Renal pelvis (tissue), 4 donors: ENCODE measurements around the gene LAPTM5. TPM values are rescaled to one million over a fixed set of nuclear protein-coding genes. Genes with fewer than 3 reads are reported as not detected.

Source experiments
- DNase-seq: peaks from one replicate; pipeline ENCODE4 v3.0.0-alpha.2; 2013
- polyA plus RNA-seq, 3 donors: library from polyadenylated mRNA; unstranded; fragments of 120-200 nt; gene quantifications; one replicate each; pipeline ENCODE4 v1.2.1, GENCODE V29; 2013; ENCODE audit not compliant: insufficient read length in 3 of 3

LAPTM5 gene
- polyA plus RNA-seq, 3 donors: 10.6 to 18.3 (median 12.9) TPM

DNA sequence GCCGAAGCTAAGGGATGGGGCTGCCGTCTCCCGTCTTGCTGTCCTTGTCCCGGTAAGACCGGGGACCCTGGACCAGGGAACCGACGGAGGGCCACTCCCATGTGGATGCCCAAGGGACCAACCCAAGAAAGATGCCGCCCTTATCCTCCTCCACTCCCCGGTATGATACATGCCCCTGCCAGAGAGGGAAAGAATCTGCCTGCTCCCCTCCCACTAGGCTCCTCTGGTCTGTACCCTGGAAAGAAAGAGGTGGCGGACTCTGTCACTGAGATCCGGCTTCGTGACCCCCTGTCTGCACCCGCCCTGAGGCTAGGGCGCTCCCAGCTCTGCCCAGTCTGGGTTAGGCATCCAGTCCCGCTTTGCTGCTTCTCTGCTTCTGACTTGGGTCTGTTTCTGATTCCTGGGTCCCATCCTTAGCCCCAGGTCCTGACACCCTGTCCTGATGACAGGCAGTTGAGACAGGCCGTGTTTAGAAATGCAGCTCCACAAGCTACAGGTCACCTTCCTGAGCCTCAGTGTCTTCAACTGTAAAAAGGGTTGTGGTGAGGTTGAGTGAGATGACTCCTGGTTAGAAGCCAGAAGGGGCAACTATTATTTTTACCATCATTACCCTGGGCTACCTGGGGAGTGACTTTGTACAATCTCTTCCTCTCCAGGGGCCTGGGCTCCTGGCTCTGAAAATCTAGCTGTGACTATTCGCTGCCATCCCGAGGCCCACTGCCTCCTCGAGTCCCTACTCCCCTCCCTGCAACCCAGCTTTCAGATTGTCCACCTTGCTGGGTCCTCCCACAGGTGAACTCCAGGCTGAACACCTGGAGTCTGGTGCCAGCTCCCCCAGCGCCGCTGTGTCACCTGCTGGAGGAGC is 37.9 kb downstream of the LAPTM5 start:
- DNase-seq: no peak

DNA sequence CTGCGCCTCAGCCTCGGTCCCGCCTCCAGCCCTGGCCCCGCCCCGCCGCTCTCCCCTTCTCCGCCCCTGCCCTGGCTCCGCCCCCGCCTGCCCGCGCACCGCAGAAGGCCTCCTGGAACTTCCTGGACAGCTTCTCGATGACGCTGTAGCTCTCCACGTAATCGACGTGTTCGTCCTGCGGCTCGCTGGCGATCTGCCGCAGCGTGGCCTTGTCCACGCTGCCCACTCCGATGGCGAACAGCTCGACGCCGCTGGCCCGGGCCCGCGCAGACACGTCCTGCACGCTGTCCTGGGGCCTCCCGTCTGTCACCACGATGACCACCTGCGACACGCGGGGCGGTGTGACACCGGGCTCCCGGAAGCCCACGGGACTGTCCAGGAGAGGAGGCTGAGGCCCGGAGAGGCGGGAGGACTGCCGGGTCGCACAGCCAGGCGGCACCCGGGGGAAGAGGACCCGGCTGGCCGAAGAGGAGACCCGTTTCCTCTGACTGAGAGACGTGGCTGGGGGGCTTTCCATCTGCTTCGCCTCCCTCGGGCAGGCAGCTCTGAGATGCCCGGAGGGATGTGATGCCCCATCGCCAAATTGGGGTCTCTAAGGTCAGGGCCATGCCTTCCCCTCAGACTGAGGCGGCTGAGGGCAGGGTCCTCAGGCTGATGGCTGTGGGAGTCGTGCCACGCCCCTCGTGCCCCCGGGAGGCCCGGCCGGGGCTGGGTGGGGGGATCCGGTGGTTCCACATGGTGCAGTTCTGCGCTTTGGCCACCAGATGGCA is 38.8 kb downstream of the LAPTM5 start:
- peak; percentile 94 for DNase-seq

DNA sequence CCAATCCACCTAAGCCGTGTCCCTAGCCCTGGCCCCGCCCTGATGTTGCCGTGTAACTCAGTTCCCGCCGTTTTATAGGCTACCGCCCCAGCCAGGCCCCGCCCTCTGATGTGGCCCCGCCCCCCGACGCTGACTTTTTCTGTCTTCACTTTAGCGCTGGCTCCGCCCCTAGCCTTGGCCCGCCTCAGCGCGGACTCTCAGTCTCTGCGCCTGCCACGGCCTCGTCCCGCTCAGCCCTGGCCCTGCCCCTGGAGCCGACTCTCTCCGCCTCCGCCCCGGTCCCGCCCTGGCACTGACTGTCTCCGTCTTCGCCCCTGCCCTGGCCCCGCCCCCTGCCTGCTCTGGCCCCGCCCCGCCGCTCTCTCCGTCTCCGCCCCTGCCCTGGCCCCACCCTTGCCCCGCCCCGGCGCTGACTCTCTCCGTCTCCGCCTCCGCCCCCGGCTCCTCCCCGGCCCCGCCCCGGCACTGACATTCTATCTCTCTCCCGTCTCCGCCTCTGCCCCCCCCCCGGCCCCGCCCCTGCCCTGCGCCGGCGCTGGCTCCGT is 39.4 kb downstream of the LAPTM5 start:
- DNase-seq: peak; percentile 96

DNA sequence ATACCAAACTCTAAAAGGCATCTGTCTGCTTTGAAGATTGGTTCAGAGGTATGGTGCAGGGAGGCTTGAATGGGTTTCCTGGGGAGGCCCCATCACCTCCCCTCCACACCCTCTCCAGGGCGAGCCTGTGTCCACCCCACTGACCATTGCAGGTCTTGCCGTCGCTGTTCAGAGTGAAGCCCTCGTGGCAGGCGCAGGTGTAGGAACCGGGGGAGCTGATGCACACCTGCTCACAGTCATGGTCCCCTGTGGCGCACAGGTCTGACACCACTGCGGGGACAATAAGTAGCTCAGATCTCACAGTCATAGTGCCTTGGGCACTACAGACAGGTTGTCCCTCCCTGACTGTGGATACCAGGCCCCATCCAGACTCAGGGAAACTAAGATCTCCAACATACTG is 40.9 kb downstream of the LAPTM5 start:
- no peak for DNase-seq

DNA sequence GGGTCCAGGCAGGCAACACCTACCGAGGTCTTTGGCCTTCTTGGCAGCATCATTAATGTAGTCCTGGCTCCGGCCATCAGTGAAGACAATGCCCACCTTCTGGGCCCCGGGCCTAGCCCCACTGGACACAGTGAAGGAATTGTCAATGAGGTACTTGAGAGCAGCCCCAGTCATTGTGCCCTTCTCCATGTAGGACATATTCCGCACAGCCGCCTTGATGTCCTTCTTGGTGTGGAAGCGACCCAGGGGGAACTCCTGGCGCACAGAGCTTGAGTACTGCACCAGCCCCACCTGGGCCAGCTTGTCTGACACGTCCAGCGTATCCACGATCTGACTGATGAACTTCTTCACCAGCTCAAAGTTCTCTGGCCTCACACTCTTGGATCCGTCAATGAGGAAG is 41.7 kb downstream of the LAPTM5 start:
- DNase-seq: no peak

DNA sequence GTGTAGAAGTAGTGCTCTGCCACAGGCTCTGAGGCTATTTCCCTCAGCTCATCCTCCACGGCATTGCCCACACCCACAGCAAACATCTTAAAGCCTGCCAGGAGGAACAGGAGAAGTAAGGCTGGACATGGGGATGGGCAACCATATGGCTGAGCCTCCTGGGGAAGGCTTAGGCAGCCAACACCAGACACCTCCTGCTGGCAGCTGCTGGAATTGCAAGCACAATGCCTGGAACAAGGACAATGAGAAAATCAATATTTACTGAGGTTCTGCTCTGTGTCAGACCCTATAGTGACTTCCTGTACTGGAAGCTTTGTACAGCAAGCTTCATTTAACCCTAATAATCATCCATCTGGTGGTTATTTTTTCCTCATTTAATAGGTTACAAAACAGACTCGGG is 42.4 kb downstream of the LAPTM5 start:
- DNase-seq: no peak

DNA sequence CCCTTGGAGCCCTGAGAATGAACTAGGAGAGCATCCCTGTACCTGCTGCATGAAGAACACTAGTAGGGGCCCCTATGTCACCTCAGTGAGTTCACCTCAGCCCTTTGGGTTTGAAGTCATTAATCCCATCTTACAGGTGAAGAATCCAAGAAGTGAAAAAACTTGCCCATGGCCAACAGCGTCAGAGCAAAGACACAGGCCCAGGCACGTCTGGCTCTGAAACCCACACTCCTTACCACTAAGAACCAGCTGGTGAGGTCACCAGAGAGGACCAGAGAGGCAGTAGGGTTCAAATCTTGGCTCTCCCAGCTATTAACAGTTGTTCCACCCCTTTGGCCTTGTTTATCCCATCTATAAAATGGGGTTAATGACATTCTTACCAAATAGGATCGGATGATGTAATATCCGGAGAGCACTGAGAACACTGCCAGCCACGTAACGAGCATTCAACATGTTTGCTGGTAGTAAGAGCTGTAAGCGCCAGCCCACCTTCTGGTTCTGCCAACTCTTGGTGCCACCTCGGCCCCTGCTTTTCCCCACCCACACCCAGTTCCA is 43.0 kb downstream of the LAPTM5 start:
- no peak for DNase-seq

DNA sequence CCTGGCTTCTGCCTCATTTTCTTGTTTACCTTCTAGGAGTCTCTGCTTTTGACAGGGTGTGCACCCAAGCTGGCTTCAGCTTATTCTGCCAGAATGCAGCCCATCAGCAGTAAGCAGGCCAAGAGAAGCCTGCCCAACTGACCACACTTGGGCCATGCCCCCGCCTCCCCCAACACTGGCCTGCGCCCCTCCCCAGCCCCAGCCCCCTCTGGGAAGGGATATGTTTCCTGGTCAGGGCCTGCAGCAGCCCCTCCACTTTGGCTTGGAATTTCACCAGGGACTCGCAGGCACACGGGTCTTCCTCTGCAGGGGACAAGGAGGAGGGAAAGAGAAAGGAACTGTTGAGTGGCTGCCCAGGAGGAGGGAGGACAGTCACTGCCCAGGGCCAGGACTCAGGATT is 43.5 kb downstream of the LAPTM5 start:
- no peak for DNase-seq

DNA sequence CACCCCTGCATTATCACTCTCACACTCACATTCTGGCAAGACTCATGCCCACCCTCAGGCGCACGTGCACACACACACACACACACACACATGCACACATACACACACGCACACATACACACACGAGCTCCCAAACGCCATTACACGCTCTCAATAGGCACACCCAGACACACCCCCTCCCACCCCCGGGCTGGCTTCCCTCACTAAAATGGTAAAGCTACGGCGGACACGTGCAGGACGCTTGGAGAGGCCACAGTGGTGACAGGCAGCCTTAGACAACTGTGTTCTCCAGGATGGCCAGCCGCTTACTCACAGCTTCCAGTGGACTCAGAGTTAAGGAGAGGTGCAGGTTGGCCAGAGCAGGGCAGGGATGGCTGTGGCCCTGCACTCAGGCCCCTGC is 44.3 kb downstream of the LAPTM5 start:
- DNase-seq: no peak

DNA sequence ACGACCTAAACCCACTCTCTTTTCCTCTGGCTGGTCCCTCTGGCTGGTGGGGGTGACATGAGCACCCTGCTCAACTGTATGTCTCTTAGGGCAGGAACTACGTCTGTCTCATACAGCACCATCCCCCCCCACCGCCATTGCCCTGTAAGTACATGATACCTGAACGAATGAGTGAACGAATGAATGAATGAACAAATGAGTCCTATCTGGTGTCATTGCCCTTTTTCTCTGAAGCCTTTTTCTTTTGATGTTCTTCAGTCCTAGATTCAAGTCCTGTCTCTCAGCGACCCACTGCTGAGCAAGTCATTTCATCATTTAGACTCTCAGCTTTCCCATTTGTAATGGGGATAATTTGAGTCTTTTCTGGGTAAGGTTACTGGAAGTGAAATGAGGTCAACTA is 45.0 kb downstream of the LAPTM5 start:
- no peak for DNase-seq

DNA sequence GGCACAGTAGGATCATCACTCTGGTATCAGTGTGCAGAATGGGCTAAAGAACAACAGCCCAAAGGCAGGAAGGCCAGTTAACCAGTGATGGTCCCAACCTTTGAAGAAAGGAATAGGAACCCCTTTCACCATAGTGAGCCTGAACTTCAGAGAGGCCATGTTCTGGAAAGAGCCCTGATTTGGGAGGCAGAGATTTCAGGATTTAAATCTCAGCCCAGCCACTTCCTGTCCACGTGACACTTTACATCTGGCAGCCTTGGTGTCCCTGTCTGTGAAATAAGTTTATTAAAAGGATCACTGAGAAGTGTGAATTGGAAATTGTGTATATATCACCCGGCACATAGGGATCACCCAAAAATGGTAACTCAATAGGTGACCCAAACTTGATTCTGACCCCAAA is 47.2 kb downstream of the LAPTM5 start:
- no peak for DNase-seq

DNA sequence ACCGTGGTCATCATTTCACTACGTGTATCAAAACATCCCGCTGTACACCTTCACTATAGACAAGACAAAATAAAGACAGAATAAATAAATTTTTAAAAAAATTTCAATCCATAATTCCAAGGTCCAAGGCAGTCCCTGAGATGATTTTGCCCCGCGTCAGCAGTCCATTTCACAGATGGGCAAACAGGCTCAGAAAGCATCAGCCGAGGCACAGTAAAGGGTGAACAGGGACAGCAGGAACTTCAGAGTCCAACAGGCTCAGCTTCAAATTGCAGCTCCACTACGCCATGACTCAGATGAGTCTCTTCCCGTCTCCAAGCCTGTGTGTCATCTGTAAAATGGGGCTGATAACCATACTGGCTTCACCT is 49.2 kb downstream of the LAPTM5 start:
- no peak for DNase-seq

DNA sequence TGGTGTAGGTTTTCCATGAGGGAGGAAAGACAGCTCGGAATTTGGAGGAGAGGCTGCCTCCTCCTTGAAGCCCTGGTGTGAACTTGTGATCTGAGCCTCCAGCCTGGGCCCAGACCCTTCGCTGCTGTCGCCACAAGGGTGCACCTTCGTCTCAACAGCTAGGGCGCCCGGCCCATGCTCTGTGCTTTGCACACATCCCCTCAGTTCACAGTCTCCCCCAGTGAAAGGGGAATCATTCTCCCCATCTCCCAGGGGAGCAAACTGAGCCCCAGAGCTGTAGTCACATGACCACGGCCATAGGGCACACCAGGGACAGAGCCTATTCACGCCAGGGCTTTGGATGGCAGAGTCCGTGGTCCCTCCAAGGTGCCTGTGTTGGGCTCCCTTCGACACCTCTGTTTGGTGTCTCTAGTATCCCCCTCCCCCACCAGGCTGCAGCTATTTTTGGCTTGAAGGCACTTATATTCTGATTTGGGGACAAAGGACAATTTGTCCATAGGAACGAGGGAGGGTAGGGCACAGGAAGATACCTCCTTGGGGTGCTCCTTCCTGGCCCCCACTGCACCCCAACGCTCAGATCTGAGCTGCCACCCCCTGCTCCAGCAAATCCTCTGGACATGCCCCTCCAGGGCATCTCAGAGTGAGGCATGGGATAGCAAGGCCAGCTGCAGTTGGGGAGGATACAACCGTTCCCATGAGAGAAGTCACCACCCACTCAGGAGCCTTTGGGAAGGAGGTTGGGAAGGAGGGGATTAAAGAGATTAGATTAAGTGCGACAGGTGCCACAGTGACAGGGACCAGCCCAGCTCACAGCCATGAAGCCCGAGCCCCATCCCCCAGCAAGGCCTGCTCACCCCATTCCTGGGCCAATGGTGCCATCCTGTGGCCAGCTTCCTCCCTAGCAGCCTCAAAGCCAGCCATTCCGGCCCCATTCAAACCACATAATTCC is 49.9 kb downstream of the LAPTM5 start:
- DNase-seq: no peak

DNA sequence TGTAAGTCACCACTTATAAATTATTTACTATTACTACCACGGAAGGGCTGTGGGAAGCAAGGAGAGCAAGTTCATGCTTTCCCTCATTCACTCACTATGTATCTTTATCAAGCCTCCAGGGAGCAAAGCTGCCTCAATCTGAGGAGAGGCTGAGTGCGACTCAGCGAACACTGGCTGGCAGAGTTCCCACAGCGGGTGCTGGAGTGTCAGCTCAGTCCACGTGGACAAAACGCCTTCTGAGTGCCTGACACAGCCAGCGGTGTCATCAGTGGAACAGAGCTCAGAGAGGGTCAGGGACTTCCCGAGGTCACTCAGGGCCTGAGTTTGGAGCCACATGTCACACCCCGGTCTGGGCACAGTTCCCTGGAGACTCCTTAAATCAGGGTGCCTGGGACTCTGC is 51.0 kb downstream of the LAPTM5 start:
- DNase-seq: no peak

DNA sequence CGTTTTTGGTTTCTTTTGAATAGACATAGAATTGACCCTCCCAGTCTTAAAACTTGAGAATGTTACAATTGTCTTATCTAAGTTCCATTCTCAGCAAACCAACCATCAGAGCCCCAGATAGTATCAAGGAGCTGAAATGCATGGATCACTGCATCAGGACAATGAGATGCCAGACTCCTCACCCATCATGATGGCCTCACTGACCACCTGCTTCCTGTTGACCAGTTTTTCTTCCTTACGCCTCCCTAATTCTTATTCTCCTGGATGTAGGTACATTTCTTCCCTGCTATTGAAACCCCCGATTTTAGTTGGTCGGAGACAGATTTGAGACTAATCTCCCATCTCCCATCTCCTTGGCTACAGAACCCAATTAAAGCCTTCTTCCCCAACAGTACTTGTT is 51.9 kb downstream of the LAPTM5 start:
- no peak for DNase-seq

DNA sequence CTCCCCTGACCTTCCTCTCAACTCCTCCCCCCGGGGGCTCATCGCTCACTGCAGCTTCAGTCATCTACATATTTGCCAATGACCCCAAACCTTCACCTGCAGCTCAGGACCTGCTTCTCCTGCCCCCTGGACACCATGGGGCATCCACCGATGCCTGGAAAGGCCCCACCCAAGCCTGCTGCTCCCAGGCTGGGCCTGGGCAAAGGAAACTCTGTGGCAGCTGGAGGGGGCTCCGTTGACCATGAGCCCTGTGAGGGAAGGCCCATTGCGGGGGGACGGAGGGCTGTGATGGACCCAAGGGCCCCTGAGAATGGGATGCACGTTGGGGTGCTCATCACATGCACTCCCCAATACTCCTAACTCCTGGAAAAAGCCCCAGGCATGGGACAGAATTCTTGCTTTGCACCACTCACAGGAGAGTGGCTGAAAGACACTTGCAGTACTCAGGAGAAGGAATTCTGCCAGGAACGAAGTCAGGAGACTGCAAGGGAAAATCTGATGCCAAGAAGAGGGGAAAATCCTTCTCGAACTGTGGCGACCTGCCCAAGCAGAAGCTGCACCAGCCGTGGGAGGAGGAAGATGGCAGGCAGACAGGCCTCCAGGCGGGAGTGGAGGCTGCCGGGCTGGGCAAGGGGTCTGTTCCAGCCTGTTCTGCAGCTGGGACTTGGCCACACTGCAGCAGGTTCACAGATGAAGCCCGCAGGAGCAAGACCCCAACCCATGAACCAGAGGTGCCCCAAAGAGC is 52.6 kb downstream of the LAPTM5 start:
- DNase-seq: no peak

DNA sequence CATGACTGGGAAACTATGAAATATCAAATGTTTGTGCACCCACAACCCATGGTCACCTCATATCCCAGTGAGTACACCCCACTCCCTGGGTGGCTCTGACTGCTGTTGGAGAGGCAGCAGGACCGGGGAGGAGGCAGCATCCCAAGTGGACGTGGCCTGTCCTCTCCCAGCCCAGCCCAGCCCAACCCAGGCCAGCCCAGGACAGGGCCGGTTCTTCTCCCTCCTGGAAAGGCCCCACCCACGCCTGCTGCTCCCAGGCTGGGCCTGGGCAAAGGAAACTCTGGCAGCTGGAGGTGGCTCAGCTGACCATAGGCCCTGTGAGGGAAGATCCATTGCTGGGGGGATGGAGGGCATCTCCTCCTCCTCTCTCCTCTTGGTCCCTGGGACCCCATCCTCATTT is 53.3 kb downstream of the LAPTM5 start:
- DNase-seq: no peak

DNA sequence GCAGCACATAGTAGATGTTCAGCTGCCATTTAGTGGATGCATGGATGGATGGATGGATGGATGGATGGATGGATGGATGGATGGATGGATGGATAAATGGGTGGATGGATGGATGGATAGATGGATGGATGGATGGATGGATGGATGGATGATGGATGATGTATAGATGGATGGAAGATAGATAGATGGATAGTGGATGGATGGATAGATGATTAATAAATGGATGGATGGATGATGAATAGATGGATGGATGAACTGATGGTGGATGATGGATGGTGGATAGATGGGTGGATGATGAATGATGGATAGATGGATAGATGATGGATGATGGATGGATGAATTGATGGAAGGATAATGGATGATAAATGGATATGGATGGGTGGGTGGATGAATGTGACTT is 54.8 kb downstream of the LAPTM5 start:
- no peak for DNase-seq

DNA sequence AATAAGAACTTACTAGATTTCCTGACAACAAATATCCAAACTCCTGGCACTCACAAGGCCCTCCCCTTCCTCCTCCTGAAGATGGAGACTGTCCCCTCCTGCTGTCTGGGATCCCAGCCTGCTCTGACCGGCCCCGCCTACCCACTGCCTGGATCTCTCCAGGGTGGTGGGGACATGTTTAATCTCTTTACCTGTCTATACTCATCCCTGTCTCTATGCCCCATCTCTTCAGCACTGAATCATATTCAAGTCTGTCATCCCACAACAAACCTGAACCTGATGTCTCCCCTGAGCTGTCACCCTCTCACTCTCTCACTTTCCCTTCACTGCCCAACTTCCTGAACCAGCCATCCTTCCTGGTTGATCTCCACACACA is 56.3 kb downstream of the LAPTM5 start:
- no peak for DNase-seq

DNA sequence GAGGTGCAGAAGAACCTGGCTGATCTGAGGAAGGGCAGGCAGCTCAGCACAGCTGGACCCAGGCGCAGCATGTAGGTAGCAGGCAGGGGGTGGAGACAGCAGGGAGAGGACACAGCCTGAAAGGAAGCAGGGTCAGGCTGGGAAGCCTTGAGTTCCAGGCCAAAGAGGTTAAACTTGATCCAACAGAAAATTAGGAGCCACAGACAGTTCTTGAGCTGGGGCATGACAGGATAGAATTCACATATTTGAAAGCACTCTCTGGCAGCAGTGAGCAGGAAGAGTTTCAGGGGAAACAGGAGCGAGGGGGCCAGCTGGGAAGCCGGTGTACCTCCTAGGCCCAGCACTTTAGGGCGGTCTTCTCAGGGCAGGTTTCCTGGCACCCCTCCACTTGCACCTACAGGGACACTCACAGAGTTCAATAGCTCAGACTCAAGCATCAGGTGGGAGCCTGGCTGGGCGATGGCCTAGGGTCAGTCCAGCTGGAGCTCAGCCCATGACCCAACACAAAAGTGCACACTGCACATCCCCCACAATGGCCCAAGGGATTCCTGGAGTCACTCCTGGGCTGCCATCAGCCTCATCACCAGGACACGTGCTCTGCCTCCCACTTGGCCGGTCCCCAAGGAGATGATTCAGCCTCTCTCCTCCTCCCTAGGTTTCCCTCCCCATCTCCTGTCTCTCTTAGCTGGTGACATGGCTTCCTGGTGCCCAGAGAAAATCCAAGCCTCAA is 56.9 kb downstream of the LAPTM5 start:
- DNase-seq: no peak
